ENCODE data around the gene PDE4D.
"Not testable (repeated sequence)": the region's sequence is repeated elsewhere in the genome, so short reads cannot be mapped to it uniquely, and the experiment has no call there.

The PDE4D gene

DNA sequence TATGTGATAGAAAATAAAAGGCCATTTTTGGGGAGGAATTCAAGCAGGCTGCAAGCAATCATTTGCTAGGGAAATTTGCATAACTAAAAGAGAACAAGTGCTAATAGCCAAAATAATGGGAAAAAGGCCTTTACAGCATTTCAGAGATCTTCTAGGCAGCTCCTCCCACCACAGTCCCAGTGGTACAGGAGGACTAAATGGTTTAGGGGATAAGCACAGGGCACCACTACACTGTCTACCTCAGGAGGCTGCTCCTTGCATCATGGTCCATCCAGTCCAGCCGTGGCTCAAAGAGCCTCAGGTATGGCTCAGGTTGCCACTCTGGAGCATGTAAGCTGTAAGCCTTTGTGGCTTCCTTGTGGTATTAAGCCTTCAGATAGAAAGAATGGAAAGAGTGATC is 485.6 kb downstream of the PDE4D start:
- Histone ChIP-seq H3K4me3 (replicated peaks; ENCODE audit: insufficient read depth, low read length) (no peak overlapping the region), H3K27ac (replicated peaks) (no peak overlapping the region), H3K27me3 (ENCODE audit: insufficient read depth, poor library complexity, severe bottlenecking) (no peaks in the 10 kb centered on the region)
- TF ChIP-seq, protein P1, sequence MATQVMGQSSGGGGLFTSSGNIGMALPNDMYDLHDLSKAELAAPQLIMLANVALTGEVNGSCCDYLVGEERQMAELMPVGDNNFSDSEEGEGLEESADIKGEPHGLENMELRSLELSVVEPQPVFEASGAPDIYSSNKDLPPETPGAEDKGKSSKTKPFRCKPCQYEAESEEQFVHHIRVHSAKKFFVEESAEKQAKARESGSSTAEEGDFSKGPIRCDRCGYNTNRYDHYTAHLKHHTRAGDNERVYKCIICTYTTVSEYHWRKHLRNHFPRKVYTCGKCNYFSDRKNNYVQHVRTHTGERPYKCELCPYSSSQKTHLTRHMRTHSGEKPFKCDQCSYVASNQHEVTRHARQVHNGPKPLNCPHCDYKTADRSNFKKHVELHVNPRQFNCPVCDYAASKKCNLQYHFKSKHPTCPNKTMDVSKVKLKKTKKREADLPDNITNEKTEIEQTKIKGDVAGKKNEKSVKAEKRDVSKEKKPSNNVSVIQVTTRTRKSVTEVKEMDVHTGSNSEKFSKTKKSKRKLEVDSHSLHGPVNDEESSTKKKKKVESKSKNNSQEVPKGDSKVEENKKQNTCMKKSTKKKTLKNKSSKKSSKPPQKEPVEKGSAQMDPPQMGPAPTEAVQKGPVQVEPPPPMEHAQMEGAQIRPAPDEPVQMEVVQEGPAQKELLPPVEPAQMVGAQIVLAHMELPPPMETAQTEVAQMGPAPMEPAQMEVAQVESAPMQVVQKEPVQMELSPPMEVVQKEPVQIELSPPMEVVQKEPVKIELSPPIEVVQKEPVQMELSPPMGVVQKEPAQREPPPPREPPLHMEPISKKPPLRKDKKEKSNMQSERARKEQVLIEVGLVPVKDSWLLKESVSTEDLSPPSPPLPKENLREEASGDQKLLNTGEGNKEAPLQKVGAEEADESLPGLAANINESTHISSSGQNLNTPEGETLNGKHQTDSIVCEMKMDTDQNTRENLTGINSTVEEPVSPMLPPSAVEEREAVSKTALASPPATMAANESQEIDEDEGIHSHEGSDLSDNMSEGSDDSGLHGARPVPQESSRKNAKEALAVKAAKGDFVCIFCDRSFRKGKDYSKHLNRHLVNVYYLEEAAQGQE (IDR thresholded peaks at IDR 0.05; ENCODE audit: insufficient replicate concordance, low read depth), result no peak
- TF ChIP-seq SPI1 (IDR thresholded peaks at IDR 0.05; ENCODE audit: borderline replicate concordance, low read depth) (no peak), GABPA (IDR thresholded peaks at IDR 0.05; ENCODE audit: low read depth) (no peak), POLR2AphosphoS5 (IDR thresholded peaks at IDR 0.05; ENCODE audit: low read depth) (no peak)
- TF ChIP-seq, protein P2, sequence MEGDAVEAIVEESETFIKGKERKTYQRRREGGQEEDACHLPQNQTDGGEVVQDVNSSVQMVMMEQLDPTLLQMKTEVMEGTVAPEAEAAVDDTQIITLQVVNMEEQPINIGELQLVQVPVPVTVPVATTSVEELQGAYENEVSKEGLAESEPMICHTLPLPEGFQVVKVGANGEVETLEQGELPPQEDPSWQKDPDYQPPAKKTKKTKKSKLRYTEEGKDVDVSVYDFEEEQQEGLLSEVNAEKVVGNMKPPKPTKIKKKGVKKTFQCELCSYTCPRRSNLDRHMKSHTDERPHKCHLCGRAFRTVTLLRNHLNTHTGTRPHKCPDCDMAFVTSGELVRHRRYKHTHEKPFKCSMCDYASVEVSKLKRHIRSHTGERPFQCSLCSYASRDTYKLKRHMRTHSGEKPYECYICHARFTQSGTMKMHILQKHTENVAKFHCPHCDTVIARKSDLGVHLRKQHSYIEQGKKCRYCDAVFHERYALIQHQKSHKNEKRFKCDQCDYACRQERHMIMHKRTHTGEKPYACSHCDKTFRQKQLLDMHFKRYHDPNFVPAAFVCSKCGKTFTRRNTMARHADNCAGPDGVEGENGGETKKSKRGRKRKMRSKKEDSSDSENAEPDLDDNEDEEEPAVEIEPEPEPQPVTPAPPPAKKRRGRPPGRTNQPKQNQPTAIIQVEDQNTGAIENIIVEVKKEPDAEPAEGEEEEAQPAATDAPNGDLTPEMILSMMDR (IDR thresholded peaks at IDR 0.05; ENCODE audit: insufficient read depth, low read length), result no peak
- no peak for DNase-seq (ENCODE audit: low read depth in 1 of 2, low spot score in 1 of 2)

DNA sequence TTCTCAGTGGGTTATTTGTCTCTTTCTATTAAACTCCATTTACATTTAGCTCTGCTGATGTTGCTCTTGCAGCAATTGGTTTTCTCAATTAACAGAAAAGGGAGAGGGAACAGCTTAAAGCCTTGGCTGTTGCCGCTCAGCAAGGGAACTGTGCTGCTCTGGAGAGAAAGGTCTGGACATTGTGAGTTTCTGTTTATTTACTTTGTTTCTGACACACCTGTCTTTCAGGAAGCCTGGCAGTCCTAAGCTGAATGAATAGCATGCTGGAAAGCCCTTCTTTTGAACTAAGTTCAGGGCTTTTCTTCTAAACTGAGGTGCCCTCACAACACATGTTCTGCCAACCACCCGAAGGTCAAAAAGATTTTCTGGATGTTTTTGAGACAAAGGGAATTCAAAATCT is 491.9 kb downstream of the PDE4D start:
- TF ChIP-seq, protein P2 (IDR thresholded peaks at IDR 0.05; ENCODE audit: insufficient read depth, low read length), result no peak
- TF ChIP-seq GABPA (IDR thresholded peaks at IDR 0.05; ENCODE audit: low read depth) (no peak), SPI1 (IDR thresholded peaks at IDR 0.05; ENCODE audit: borderline replicate concordance, low read depth) (no peak), POLR2AphosphoS5 (IDR thresholded peaks at IDR 0.05; ENCODE audit: low read depth) (no peak)
- TF ChIP-seq, protein P1 (IDR thresholded peaks at IDR 0.05; ENCODE audit: insufficient replicate concordance, low read depth), result no peak
- no peak for DNase-seq (ENCODE audit: low read depth in 1 of 2, low spot score in 1 of 2)
- no peaks in the 10 kb centered on the region for H3K27me3 ChIP-seq (ENCODE audit: insufficient read depth, poor library complexity, severe bottlenecking)
- no peak overlapping the region for H3K27ac ChIP-seq (replicated peaks)
- no peak overlapping the region for H3K4me3 ChIP-seq (replicated peaks; ENCODE audit: insufficient read depth, low read length)

DNA sequence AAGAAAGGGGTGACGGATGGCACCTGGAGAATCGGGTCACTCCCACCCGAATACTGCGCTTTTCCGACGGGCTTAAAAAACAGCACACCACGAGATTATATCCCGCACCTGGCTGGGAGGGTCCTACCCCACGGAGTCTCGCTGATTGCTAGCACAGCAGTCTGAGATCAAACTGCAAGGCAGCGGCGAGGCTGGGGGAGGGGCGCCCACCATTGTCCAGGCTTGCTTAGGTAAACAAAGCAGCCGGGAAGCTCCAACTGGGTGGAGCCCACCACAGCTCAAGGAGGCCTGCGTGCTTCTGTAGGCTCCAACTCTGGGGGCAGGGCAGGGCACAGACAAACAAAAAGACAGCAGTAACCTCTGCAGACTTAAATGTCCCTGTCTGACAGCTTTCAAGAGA is 498.6 kb downstream of the PDE4D start:
- H3K27me3 ChIP-seq (ENCODE audit: insufficient read depth, poor library complexity, severe bottlenecking); DNase-seq (ENCODE audit: low read depth in 1 of 2, low spot score in 1 of 2); H3K4me3 ChIP-seq (replicated peaks; ENCODE audit: insufficient read depth, low read length); H3K27ac ChIP-seq (replicated peaks): not testable (repeated sequence)

DNA sequence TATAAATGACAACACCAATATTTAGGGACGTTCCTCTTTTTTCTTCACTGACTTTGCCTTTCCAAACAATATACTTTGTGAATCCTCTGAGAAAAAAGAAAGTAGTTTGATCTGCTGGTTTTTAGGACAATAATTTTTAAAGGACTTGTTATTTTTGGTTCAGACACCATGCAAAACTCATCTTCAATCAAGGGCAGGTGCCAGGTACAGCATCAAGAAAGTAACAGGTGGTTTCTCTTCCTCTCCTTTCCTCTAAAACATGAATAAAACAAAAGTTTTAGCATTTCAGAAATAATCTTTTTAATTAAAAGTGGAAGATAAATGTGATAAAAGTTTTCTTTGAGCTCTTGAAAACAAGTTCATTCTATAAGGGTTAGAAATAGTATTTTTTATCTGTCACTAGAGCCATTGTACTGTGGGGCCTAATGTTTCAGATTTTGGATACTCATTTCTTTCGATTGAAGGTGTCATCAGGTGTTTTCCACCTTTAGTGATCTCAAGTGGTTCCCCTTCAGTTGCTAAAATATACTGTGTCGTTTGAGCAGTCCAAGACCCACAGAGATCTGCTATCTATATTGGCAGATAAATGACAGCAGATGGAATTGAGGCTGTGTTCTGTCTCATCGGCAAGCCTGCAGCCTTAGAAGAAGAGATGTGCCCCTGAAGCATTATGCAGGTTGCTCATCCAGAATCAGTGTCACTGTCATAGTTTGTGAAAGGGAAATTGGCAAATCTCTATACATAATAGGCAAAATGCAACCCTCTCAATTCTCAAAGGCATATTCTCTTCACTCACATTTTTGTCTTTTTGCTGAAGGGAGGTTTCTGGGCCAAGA is 499.7 kb downstream of the PDE4D start:
- no peak for TF ChIP-seq POLR2AphosphoS5 (IDR thresholded peaks at IDR 0.05; ENCODE audit: low read depth)
- TF ChIP-seq, protein P2 (IDR thresholded peaks at IDR 0.05; ENCODE audit: insufficient read depth, low read length), result no peak
- TF ChIP-seq SPI1 (IDR thresholded peaks at IDR 0.05; ENCODE audit: borderline replicate concordance, low read depth), result no peak
- TF ChIP-seq GABPA (IDR thresholded peaks at IDR 0.05; ENCODE audit: low read depth), result no peak
- TF ChIP-seq, protein P1 (IDR thresholded peaks at IDR 0.05; ENCODE audit: insufficient replicate concordance, low read depth), result no peak

More for the DNA sequence above, 499.7 kb downstream of the PDE4D start:
- DNase-seq (ENCODE audit: low read depth in 1 of 2, low spot score in 1 of 2), result no peak
- Histone ChIP-seq H3K27ac (replicated peaks) (no peak overlapping the region), H3K4me3 (replicated peaks; ENCODE audit: insufficient read depth, low read length) (no peak overlapping the region), H3K27me3 (ENCODE audit: insufficient read depth, poor library complexity, severe bottlenecking) (no peaks in the 10 kb centered on the region)
